PC-3 (cell line): ENCODE data around the gene ACP2. TPM values are rescaled to one million over a fixed set of nuclear protein-coding genes. Genes with fewer than 3 reads are reported as not detected.
"Not testable (repeated sequence)": the region's sequence is repeated elsewhere in the genome, so short reads cannot be mapped to it uniquely, and the experiment has no call there.

Experiments used
- ATAC-seq: fragments of 200-7000 bp; cut with Tn5 transposase; 2 replicates; pipeline ENCODE4 v1.9.1; 2020; ENCODE audit warnings: mild to moderate bottlenecking, moderate library complexity
- BruUV-seq: library from RNA; stranded (reverse); fragments of 400-500 nt; replicated peaks from 2 replicates; lab custom pipeline; 2021; lab: Mats Ljungman, UMichigan
- CTCF ChIA-PET: fragments of 300-600 bp; sonication (Branson Sonifier 250); formaldehyde crosslinking; loops from one replicate; lab custom pipeline; 2022; ENCODE audit warnings: antibody characterized with exemption; lab: Charles Lee
- POLR2A ChIA-PET: fragments of 300-600 bp; sonication (Branson Sonifier 250); formaldehyde crosslinking; loops from one replicate; lab custom pipeline; 2022; ENCODE audit warnings: antibody characterized with exemption; ENCODE audit not compliant: unreplicated experiment; lab: Charles Lee
- DNase-seq: peaks from one replicate; pipeline ENCODE4 v3.0.0-alpha.2; 2015
- H2AFZ ChIP-seq: fragments of 300-600 bp; sonication (generic); 2 replicates; pipeline ENCODE4 v1.6.0; 2016; ENCODE audit warnings: antibody characterized with exemption, low read length
- H3F3A ChIP-seq: fragments of 300-600 bp; sonication (generic); one replicate; pipeline ENCODE4 v1.6.0; 2017; ENCODE audit warnings: antibody characterized with exemption, low read length, control low read depth, mild to moderate bottlenecking; ENCODE audit not compliant: unreplicated experiment
- H3K27ac ChIP-seq: fragments of 300-600 bp; sonication (generic); 2 replicates; pipeline ENCODE4 v1.5.1; 2016; ENCODE audit warnings: mild to moderate bottlenecking, low read length
- H3K27me3 ChIP-seq: fragments of 300-600 bp; sonication (generic); 2 replicates; pipeline ENCODE4 v1.6.1; 2016; ENCODE audit warnings: low read length, mixed read lengths
- H3K36me3 ChIP-seq: fragments of 300-600 bp; sonication (generic); 2 replicates; pipeline ENCODE4 v1.6.1; 2016; ENCODE audit warnings: low read depth, mixed run types, low read length, mixed read lengths
- H3K4me1 ChIP-seq: fragments of 300-600 bp; sonication (generic); 2 replicates; pipeline ENCODE4 v1.5.1; 2016; ENCODE audit warnings: low read length; ENCODE audit not compliant: insufficient read depth
- H3K4me2 ChIP-seq: fragments of 300-600 bp; sonication (generic); 2 replicates; pipeline ENCODE4 v1.6.0; 2016; ENCODE audit warnings: low read length
- H3K4me3 ChIP-seq: fragments of 300-600 bp; sonication (generic); 2 replicates; pipeline ENCODE4 v1.5.1; 2016; ENCODE audit warnings: mild to moderate bottlenecking, low read length, mixed read lengths
- H3K79me2 ChIP-seq: fragments of 300-600 bp; sonication (generic); 2 replicates; pipeline ENCODE4 v1.6.1; 2017; ENCODE audit warnings: low read length, mixed read lengths
- H3K9ac ChIP-seq: fragments of 300-600 bp; sonication (generic); 2 replicates; pipeline ENCODE4 v1.6.0; 2016; ENCODE audit warnings: mild to moderate bottlenecking, low read length
- H3K9me2 ChIP-seq: fragments of 300-600 bp; sonication (generic); replicated peaks from 2 replicates; pipeline ENCODE4 v1.6.1; 2016; ENCODE audit warnings: mixed run types, low read length, mixed read lengths
- H3K9me3 ChIP-seq: fragments of 300-600 bp; sonication (generic); 2 replicates; pipeline ENCODE4 v1.6.1; 2016; ENCODE audit warnings: low read length, mixed read lengths
- H4K20me1 ChIP-seq: fragments of 300-600 bp; sonication (generic); 2 replicates; pipeline ENCODE4 v1.6.1; 2016; ENCODE audit warnings: low read length, mixed read lengths
- CTCF ChIP-seq: fragments of 300-600 bp; sonication (generic); conservative IDR thresholded peaks from 2 replicates; pipeline ENCODE4 v1.5.1; 2017; ENCODE audit warnings: antibody characterized with exemption, low read depth, mild to moderate bottlenecking, low read length
- EZH2 ChIP-seq: fragments of 300-600 bp; sonication (generic); IDR thresholded peaks from one replicate; pipeline ENCODE4 v1.6.1; 2017; ENCODE audit warnings: antibody characterized with exemption, mild to moderate bottlenecking, low read length; ENCODE audit not compliant: unreplicated experiment
- EZH2phosphoT487 ChIP-seq: fragments of 300-600 bp; sonication (generic); IDR thresholded peaks from 2 replicates; pipeline ENCODE4 v1.6.1; 2018; ENCODE audit warnings: mild to moderate bottlenecking, antibody characterized with exemption, low read length, borderline replicate concordance
- intact Hi-C: fragments of 100-400 bp; cut with micrococcal nuclease; formaldehyde crosslinking; loops from 2 replicates; pipeline ENCODE4 v1.9.0; 2023
- total RNA-seq: library from RNA; depleted of rRNA; stranded (reverse); fragments of >200 nt; gene quantifications from 2 replicates; pipeline ENCODE4 v1.2.3, GENCODE V29; 2014

ACP2 gene
- total RNA-seq, 1 experiment from 2014 or later: 26.6 TPM

DNA sequence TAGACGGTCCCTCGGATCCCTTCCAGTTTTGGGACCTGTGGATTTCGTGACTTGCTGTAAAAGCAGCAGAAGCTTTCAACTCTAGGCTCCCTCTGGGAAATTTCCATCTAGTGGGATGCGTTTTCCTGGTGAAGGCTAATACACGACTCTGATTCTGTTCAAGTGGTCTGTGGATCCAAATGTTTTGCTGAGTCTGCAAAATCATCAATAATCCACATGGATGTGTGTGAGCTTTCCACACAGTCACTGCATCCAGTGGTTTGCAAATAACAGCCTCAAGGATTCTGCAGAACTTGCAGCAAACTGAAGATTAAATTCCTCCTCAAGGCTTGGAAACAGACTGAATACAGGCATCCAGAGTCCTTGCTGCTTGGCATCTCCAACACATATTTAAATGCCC is 46.0 kb downstream of the ACP2 start:
- no peak for ATAC-seq
- Histone ChIP-seq H3K27ac (no peak overlapping the region), H3F3A (no peaks in the 10 kb centered on the region), H3K9ac (no peak overlapping the region), H3K4me1 (peaks cover 14% of the 10 kb centered on the region), H3K9me2 (no peaks in the 10 kb centered on the region), H3K9me3 (no peaks in the 10 kb centered on the region), H3K27me3 (no peaks in the 10 kb centered on the region), H2AFZ (no peak overlapping the region), H3K79me2 (no peaks in the 10 kb centered on the region), H3K36me3 (no peaks in the 10 kb centered on the region), H4K20me1 (no peaks in the 10 kb centered on the region), H3K4me3 (no peak overlapping the region), H3K4me2 (no peak overlapping the region)
- no peak for TF ChIP-seq EZH2
- TF ChIP-seq CTCF: no peak
- TF ChIP-seq EZH2phosphoT487: no peak
- ChIA-PET POLR2A (no interaction called here), CTCF (no interaction called here)
- intact Hi-C loops: no loop called here
- BruUV-seq: no TSS peak
- DNase-seq: no peak

- no peak for TF ChIP-seq CTCF
- no peak for TF ChIP-seq EZH2
- TF ChIP-seq EZH2phosphoT487: no peak
- ChIA-PET CTCF (interaction anchor here (0.7 kb wide), 1 partner anchor 58 kb away, joined by 4 read pairs; no protein-coding TSS in a partner anchor), POLR2A (no interaction called here)
Measured at GRCh38 chr11:47201015-47201414, 47.6 kb downstream of the ACP2 start.

GRCh38 chr11:47198161-47198560 is 50.5 kb downstream of the ACP2 start:
- H4K20me1 ChIP-seq, CTCF ChIA-PET, ATAC-seq: not testable (repeated sequence)

More at GRCh38 chr11:47201015-47201414, 47.6 kb downstream of the ACP2 start:
- no peaks in the 10 kb centered on the region for H3K79me2 ChIP-seq
- no TSS peak for BruUV-seq
- no peak overlapping the region for H3K4me3 ChIP-seq
- DNase-seq (no peak), ATAC-seq (no peak)
- H3K9me3 ChIP-seq: no peaks in the 10 kb centered on the region
- H3K4me2 ChIP-seq: no peak overlapping the region
- no peak overlapping the region for H3K27ac ChIP-seq
- no peaks in the 10 kb centered on the region for H3K36me3 ChIP-seq
- no peaks in the 10 kb centered on the region for H3F3A ChIP-seq
- H2AFZ ChIP-seq: no peak overlapping the region
- intact Hi-C loops: no loop called here
- no peaks in the 10 kb centered on the region for H3K27me3 ChIP-seq
- no peak overlapping the region for H3K9ac ChIP-seq
- H3K9me2 ChIP-seq: no peaks in the 10 kb centered on the region
- peaks cover 14% of the 10 kb centered on the region for H3K4me1 ChIP-seq
- H4K20me1 ChIP-seq: no peaks in the 10 kb centered on the region

More at GRCh38 chr11:47198161-47198560, 50.5 kb downstream of the ACP2 start:
- intact Hi-C loops, H3K27me3 ChIP-seq, H3K4me1 ChIP-seq, H3K9me3 ChIP-seq, H2AFZ ChIP-seq, BruUV-seq, DNase-seq, H3F3A ChIP-seq, H3K4me2 ChIP-seq, H3K4me3 ChIP-seq, H3K79me2 ChIP-seq, H3K9ac ChIP-seq, H3K36me3 ChIP-seq, H3K27ac ChIP-seq, POLR2A ChIA-PET, H3K9me2 ChIP-seq: not testable (repeated sequence)
